ENCODE results near the gene GFRA4.

The GFRA4 gene

DNA sequence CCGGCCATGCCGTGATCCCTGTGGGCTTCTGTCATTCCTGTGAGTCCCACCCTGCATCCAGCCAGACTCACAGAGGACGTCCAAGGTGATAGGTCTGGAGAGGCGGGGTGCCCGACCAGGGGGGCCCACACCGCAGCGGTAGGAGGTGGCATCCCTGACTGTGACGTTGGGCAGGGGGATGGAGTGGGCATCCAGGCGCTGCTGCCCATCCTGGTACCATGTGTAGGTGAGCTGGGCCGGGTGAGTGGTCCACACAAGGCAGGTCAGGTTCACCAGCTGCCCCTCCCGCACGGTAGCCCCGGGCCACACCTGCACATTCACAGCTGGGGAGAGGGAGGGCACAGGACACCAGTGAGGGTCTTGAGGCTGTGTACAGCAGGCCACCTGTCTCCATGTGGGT, 30.2 kb upstream of the GFRA4 start:
- DNase-seq, result no peak

DNA sequence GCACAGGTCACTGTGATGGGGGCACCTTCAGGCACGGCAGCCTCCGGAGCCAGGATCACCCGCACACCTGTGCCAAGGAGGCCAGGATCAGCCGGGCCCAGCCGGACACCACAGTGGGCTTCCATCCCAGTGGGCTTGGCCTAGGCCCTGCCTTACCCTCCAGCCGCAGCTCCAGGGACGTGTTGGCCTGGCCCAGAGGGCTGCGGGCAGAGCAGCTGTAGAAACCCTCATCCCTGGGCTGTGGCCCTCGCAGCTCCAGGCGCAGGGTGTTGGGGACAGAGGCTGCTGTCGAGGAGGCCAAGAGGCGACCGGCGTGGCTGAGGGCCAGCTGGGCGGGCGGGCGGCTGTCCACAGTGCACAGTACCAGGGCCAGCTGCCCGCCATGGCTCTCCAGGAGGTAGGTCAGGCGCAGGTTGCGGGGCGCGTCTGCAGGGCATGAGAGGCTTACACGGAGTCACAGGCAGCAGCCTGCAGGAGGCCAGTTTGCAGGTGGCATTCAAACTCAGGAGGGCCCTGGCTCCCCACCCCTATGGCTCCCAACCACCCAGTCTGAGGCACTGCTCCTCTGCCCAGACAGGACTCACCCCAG, 29.6 kb upstream of the GFRA4 start:
- no peak for DNase-seq

DNA sequence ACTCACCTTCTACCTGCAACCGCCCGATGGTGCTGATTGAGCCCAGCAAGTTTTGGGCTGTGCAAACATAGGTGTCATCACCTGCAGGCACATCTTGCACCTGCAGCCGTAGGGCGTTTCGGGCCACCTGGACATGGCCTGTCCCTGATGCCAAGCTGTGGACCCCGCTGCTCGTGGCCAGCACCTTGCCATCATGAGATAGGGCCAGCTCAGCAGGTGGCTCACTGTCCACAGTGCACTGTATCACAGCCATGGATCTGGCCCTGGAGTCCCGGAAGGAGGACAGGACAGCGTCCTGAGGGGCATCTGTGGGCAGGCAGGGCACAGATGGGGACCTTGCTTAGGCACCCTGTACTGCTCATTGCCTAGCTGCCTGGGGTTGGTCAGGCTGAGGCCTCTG, 28.7 kb upstream of the GFRA4 start:
- no peak for DNase-seq

DNA sequence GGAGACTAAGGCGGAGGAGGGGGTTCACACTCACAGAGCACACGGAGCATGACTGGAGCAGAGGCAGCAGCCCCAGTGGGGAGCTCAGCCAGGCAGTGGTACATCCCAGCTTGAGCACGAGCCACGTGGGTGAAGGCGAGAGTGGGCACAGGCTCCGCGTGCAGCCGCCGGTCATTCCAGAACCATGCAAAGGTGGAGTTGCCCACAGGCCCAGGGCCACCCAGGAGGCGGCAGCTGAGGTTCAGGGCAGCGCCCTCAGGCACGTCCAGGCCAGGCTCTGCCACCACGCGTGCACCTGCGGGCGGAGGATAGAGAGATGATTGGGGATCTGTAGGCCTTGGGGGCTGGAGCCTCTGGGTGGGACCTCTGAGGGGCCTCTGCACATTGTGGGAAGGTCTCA, 28.1 kb upstream of the GFRA4 start:
- DNase-seq, result no peak

DNA sequence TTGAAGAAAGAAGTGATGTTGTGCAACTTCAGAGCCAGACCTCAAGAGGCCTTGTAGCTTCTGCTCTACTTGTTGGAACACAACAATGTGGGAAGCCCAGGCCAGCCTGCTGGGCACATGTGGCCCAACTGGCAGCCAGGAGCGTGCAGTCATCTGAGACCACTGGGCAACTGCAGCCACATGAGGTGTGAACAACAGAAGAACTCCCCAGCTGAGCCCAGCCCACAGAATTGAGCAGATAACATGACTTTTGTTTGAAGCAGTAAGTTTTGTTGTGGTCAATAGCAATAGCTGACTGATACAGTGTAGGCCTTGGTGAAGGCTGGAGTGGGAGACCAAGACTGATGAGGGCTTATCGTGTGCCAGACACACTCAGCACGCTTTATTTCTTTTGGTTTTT, 27.2 kb upstream of the GFRA4 start:
- no peak for DNase-seq

DNA sequence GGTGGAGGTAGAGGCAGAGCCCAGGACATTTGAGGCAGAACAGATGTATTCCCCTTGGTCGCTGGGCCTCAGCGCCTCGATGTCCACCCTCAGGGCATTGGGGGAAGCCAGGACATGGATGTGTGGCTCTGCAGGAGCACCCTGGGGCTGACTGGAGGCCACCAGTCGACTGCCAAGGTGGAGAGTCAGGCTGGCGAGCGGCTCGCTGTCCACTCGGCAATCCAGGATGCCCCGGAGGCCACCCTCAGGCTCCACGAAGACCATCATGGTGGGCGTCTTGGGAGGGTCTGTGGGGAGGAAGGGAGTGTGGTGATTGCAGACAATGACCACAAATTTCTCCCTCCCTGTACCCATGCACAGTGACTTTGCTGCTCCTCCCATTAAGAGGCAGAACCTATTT, 26.8 kb upstream of the GFRA4 start:
- DNase-seq, result no peak

DNA sequence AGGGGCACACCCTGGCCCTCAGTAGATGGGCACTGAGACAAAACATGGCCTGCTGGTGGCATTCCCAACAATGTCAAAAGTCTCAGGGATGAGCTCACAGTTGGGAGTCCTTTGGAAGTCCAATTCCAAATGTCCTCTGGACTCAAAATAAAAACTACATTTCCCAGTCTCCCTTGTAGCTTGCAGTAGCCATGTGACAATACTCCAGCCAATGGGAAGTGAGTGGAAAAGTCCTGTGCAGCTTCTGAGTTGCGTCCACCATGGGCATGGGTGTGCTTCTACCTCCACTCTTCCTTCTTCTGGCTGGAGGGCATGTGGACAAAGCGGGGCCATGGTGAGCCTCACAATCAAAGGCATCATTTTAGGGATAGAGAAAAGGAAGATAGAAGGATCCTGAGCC, 24.5 kb upstream of the GFRA4 start:
- peak; percentile 51 for DNase-seq

DNA sequence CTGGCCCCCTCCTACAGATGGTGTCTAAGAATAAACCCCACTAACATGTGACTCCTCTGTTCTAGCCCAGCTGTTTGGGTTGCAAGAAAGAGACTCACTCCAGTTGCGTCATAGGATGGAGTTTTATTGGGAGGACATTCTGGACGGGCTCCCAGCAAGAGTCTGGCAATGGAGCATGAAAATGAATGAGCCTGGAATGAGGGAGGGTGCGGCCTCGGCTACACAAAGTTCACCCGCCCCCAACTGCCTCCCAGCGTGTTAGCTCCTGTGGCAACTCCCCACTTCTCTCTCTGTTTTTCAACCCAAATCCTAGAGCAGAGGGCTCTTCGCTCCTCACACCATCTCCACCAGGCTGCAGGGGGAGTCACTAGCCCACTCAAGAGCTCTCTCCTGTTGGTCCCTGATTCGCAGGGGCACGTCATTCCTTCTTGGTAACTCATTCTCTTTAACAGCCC, 23.7 kb upstream of the GFRA4 start:
- DNase-seq, result peak; percentile 87

DNA sequence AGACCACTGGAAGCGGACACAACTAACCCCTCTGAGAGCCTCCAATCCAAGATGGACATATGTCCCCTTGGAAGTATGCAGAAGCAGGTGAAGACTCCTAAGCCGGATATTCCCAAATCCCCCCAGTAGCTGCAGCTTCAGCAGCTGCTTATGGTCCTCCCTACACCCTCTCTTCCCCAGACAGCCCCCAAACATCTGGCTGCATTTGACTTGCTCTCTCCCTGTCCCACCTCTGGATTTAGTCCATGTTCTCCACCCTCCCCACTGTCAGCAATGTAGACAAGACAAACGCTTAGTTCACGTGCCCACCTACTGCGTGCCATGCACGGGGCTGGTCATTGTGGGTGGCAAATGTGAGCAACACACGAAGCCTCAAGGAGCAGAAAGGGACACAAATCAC, 23.2 kb upstream of the GFRA4 start:
- DNase-seq, result no peak

DNA sequence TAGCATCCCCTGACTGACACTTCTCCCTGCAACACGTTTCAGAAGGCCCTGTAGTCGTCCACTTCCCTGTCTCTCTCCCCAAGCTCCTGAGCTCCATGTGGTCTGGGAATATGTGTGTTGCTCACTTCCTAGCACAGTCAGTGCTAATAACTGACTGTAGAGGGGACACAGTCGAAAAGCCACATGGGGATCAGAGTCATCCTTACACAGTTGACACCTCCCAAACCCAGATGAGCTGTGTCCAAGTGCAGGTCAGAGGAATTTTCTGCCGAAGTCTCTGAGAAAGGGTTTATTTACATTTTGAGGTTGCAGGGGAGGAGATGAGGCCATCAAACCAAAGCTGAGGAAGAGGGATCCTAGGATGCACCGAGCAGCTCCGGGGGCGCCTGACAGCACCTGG, 22.1 kb upstream of the GFRA4 start:
- DNase-seq, result no peak

DNA sequence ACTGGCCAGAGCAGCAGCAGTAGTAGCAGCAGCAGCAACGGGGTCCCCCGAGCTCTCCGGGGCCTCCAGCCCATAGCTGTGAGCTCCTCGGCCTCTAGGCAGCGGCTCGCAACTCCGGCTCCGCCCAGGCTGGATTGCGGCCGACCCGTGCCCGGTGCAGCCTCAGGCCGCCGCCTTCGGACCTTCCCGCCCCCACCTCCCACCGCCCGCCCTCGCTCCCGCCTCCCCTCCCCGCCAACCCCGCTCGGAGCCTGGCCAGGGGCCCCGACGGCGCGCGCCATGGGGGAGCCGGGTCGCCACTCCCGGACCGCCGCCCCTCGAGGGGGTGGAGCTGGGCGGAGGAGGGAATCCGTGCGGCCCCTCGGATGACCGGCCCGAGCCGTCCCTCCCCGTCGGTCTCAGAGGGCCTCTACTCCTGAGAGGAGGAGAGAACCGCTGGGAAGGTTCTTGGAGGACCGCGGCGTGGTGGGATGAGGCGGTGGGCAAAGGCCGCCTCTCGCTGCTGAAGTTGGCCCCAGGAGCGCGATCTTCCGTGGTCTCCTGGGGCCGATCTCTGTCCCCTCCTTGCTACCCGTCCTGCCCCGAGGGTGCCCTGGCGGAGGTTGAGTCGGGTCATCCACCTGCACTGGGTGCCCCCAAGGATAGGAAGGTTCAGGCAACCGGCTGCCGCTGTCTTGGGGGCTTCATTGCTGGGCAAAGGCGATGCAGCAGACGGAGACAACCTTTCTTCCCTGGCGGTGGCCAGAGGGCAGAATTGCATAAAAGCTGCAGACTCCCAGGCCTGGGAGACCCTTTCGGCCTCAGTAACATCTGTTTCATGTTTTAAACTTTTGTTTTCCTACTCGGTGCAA, 19.0 kb upstream of the GFRA4 start, which contains the start of gene ADAM33:
ADAM33 (minus strand) TSS at position 80 of the 851 bp plus-strand sequence; CDS start at position 74, 6 bp downstream.
- DNase-seq, result no peak

DNA sequence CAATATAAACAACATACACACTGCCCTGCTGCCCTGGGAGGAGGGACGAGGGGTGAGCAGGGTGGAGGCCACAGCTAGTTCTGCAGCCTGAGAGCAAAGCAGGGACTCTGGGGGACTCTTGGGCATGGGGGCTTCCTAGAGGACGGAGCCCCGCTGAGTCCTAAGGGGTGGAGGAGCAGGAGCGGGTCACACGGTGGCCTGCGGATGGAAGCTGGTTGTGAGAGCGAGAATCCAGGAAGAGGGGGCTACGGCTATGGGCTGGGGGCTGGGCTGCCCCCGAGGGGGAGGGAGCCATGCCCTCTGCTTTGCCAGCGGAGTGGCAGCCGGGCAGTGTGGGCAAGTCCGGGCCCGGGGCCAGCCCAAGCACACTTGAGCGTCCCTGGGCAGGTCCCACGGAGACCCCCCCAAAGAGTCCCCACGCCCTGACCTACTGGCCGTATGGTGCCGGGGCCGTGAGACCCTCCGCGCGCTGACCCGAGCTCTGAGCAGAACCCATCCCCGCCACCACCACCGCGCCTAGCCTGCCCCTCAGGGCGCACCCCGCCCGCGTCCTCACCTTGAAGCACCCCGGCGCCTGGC, 18.2 kb upstream of the GFRA4 start:
- no peak for DNase-seq

DNA sequence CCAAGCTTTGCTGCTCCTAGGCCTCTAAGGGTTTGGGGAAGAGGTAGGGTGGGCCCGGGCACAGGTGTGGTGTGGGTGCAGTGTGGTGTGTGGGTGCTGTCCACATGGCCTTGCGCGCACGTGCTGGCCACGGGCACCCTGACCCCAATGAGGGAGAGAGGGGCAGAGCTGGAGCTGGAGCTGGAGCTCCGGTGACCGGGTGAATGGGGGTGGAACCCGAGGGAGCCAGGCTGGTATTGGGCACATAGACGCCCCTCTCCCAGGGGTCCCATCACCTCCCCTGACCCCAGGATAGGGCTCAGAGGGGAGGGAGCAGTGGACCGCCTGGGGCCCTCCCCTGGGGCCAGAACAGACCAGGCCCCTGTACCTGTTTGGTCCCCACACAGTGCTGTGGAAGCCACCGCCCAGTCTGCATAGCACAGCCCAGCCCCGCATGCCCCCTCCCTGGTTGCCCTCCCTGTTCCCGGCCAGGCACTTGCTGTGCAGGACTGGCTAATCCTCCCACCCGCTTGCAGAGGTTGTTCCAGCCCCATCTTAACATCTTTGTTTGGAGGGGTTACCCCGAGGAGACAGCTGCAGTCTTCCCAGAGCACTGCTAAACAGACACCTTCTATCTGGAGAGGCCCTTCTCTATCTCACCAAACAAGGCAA, 17.6 kb upstream of the GFRA4 start:
- no peak for DNase-seq

DNA sequence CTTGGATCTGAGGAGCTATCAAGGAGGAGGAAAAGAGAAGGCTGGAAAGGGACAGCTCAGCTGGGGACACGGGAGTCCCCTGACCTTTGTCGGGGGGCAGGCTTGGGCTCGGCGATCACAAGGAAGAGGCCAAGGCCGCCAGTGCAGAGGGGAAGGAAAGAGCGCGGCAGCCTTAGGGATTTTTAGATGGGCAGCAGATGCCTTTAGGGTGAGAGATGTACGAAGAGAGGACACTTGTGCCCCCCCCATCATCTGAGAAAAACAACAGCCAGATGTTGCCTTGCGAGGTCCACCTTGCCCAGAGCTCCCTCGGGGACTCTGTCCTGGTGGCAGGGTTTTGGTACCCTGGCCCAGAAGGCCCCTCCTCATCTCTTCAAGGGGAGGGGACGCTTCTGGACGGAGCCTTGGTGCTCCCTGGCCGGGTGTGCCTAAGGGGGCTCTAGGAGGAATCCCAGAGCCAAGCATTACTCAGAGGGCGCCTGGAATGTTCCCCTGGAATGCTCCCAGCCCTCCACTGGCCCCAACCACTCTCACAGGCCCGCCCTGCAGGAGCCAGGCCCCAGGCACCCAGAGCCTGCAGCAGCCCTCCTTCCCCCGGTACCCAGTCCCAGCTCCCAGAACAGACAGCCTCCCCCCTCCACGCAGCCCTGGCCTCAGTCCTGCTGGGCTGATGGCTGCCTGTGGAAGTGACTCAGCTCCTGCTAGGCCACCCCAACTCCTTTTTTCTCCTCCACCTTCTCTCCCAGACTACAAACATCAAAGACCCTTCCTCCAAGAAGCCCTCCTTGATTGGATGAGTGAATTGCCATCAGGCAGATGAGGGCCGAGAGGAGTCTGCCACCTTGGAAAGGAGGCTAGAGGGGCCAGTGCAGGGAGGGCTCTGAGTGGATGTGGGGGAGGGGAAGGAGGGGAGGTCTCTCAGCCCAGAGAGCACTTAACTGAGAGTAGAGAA, 16.8 kb upstream of the GFRA4 start:
- peak; percentile 28 for DNase-seq

DNA sequence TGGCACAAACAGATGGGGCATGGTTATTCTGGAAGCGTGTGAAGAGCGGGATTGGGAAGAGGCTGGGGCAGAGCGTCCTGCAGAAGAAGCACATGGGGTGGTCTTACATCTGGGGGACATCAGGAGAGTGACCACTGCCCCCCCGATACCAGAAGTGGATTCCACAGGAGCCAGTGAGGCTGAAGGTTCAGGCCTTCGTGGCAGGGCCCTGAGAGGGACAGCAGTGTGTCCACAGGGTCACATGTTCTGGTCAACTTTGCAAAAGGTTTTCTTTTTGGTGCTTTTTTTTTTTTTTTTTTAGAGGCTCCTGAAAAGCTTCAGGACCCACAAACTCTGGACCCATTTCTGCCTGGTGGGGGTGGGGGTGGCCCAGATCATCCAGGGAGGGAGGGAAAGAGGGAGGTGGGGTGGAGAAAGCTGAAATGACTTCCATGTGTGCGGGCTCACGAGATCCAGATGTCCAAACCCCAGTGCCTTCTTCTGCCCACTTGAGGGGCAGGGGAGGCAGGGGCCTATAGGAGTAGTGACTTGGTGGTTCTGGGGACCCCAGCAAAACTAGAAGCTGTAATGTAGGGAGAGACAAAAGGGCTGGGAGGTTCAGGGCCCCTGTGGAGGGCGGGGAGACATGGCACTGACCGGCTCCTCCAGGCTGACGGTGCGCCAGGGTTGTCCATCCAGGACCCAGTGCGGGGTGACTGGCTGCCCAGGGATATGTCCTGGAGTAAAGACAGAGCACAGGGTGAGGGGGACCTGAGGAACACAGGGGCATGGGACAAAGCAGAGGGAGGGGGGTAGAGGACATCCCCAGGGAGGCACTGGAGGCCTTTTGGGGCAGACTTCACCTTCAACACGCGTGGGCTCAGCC, 15.9 kb upstream of the GFRA4 start:
- no peak for DNase-seq

DNA sequence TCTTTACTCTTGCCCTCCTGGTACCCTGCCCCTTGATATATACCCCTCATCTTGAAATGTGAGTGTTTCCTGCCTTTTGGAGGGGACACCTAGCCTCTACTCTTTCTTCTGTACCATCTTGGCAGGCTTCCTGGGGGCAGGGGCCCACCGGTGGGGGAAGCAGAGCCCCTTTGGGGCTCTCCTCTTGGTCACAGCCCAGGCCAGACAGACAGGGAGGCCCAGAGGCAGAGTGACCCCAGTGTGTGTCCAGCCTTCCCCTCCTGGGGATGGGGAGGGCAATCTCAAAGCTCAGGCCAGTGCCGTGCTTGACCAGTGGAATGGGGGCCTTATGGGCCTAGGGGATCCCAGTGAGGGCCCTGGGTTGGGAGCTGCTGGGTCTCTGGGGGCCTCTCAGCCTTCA, 15.0 kb upstream of the GFRA4 start:
- no peak for DNase-seq

DNA sequence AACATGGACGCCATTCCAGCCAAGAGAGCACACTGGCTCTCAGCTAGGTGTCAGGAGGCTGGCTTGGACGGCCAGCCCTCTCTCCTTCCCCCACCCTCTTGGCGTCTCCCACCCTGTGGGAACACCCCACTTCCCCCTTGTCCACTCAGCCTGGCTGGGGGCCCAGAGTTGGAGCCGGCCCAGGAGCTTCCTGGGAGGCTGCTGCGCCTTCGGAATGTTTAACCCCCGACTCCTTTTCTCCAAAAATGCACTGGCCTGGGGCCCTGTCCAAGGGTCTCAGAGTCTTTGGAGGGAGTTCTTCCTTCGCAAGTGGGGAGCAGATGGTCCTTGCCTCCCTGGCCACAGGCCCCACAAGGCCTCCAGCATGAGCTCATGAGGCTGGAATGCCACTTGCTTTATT, 14.5 kb upstream of the GFRA4 start:
- no peak for DNase-seq

DNA sequence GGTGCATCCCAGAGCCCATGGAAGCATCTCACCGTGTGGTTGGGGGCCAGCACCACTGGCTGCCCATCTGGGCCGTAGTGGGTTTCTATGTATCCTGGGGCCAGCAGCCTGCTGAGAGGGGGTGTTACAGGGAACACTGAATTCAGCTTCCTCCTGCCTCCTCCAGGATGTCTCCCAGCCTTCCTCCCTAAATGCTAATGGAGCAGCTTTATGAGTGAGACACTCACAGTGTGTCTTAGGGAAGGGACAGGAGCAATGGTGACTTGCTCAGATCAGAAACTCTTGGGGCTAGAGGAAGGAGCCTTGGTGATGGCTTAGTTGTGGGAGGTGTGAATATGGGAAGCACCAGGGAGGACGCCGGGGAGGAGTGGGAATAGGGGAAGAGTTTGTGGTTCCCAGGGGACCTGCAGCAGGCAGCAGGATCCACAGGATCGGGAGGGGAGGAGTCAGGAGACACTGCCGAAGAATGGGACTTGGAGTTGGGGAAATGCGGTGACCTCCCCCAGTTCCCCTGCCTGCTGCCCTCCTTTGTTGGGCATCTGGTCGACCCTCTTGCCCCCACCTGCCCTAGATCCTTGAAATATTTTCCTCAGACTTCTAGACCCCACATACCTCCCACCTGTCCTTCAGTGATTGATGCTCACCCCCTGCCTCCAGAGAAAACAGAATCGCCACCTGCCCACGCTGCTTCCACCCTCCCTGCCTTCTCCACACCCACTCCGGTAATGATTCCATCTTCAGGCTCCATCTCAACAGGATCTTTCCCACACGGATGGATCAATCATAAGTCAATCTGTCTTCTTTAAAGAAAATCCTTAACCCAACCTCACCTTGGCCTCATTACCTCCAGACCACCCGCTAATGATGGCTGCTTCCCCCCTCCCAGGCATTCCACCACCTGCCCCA, 12.0 kb upstream of the GFRA4 start:
- DNase-seq, result no peak

DNA sequence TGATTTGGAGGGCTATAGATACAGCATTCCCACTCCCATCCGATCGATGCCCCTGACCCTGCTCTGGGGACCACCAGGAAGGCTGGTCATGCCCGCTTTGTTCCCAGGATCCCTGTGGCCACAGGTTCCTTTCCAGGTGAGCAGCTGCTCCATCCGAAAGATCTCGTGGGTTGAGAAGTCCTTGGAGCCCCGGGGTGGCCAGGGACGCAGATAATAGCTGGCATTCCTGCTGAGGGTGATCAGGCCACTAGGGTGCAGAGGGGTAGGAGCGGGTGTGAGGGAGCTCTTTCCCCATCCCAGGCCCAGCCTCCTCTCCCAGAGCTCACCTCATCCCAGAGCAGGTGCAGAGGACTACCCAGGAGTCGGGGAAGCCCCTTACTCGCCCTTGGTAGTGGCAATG, 11.2 kb upstream of the GFRA4 start:
- DNase-seq, result no peak
